HepG2 (cell line): Measurements from ENCODE around the gene SLC38A3. TPM values are rescaled to one million over a fixed set of nuclear protein-coding genes. Genes with fewer than 3 reads are reported as not detected.

Experiments used
- HMG20B ChIP-seq: conservative IDR thresholded peaks from 2 replicates; pipeline ENCODE4 v1.6.1; 2016; ENCODE audit warnings: missing genetic modification reagents, missing compliant biosample characterization
- IKZF1 ChIP-seq: fragments of 450-650 bp; IDR thresholded peaks from 2 replicates; pipeline ENCODE4 v1.7.1; 2016
- KAT2B ChIP-seq: fragments of 150-350 bp; IDR thresholded peaks from 2 replicates; pipeline ENCODE4 v1.6.1; 2014; ENCODE audit warnings: low read depth, low read length, borderline replicate concordance
- KDM5B ChIP-seq: sonication (generic); formaldehyde crosslinking; IDR thresholded peaks from 2 replicates; pipeline ENCODE4 v1.4.0; 2020; ENCODE audit warnings: missing genetic modification reagents, mild to moderate bottlenecking, borderline replicate concordance
- MTA1 ChIP-seq: sonication (generic); formaldehyde crosslinking; IDR thresholded peaks from 2 replicates; pipeline ENCODE4 v1.4.0; 2020; ENCODE audit warnings: missing genetic modification reagents, mild to moderate bottlenecking, borderline replicate concordance
- NFKB2 ChIP-seq: sonication (generic); formaldehyde crosslinking; IDR thresholded peaks from 2 replicates; pipeline ENCODE4 v1.4.0; 2020; ENCODE audit warnings: missing genetic modification reagents, borderline replicate concordance
- NR2F6 ChIP-seq, 2 experiments: IDR thresholded peaks; 2 replicates each; pipeline ENCODE4 v1.6.1; 2016; ENCODE audit warnings: antibody characterized with exemption in 1 of 2, mild to moderate bottlenecking in 1 of 2
- SP4 ChIP-seq: sonication (generic); formaldehyde crosslinking; IDR thresholded peaks from 2 replicates; pipeline ENCODE4 v1.8.1; 2023; ENCODE audit warnings: mild to moderate bottlenecking, missing genetic modification reagents
- SYNCRIP ChIP-seq: fragments of 200-400 bp; formaldehyde crosslinking; IDR thresholded peaks from 2 replicates; pipeline ENCODE4 v1.6.1; 2018; ENCODE audit warnings: mild to moderate bottlenecking, low read depth, low read length; ENCODE audit not compliant: insufficient read depth
- TP53 ChIP-seq: sonication (generic); formaldehyde crosslinking; conservative IDR thresholded peaks from 2 replicates; pipeline ENCODE4 v1.4.0; 2020; ENCODE audit warnings: missing genetic modification reagents
- ZNF550 ChIP-seq: sonication (generic); formaldehyde crosslinking; IDR thresholded peaks from 2 replicates; pipeline ENCODE4 v1.4.0; 2020; ENCODE audit warnings: mild to moderate bottlenecking, missing genetic modification reagents, borderline replicate concordance
- polyA plus RNA-seq, 8 experiments: library from polyadenylated mRNA; depleted of rRNA in 3 of 8; stranded (reverse) in 7 of 8; unstranded in 1 of 8; fragments of >200 nt; fragmentation: Illumina TruSeq in 4 of 8; extraction: Trizol in 4 of 8; gene quantifications; 2 replicates each; pipeline versions ENCODE4 v1.2.1 to v1.2.3, GENCODE V29; 2011 to 2016; ENCODE audit warnings: low read depth in 4 of 8, missing spikeins in 1 of 8, mixed read lengths in 1 of 8; ENCODE audit not compliant: insufficient read depth in 1 of 8
- total RNA-seq, 5 experiments: library from RNA; depleted of rRNA; stranded (reverse); fragments of >200 nt; fragmentation: Illumina TruSeq; extraction: Trizol; gene quantifications; 2 replicates each; pipeline ENCODE4 v1.2.3, GENCODE V29; 2016; ENCODE audit warnings: low read depth in 1 of 5
- TF ChIP-seq, protein P1 (sequence below): sonication (generic); formaldehyde crosslinking; IDR thresholded peaks from 2 replicates; pipeline ENCODE4 v1.4.0; 2020; ENCODE audit warnings: missing genetic modification reagents
- TF ChIP-seq, protein P2 (sequence below): sonication (generic); formaldehyde crosslinking; conservative IDR thresholded peaks from 2 replicates; pipeline ENCODE4 v1.4.0; 2020; ENCODE audit warnings: mild to moderate bottlenecking, missing genetic modification reagents, moderate library complexity
- TF ChIP-seq, protein P3 (sequence below): sonication (generic); formaldehyde crosslinking; IDR thresholded peaks from 2 replicates; pipeline ENCODE4 v1.5.0; 2020; ENCODE audit warnings: missing genetic modification reagents
- TF ChIP-seq, protein P4 (sequence below): sonication (generic); formaldehyde crosslinking; IDR thresholded peaks from 2 replicates; pipeline ENCODE4 v1.5.0; 2020; ENCODE audit warnings: mild to moderate bottlenecking, missing genetic modification reagents
- TF ChIP-seq, protein P5 (sequence below): sonication (generic); formaldehyde crosslinking; IDR thresholded peaks from 2 replicates; pipeline ENCODE4 v1.4.0; 2020; ENCODE audit warnings: mild to moderate bottlenecking, missing genetic modification reagents

Gene SLC38A3
- total and polyA plus RNA-seq, 2 of the 13 experiments (the other 11 are each of a cell fraction or from before 2014, with no cell fraction given): 29.8 to 164 TPM

DNA sequence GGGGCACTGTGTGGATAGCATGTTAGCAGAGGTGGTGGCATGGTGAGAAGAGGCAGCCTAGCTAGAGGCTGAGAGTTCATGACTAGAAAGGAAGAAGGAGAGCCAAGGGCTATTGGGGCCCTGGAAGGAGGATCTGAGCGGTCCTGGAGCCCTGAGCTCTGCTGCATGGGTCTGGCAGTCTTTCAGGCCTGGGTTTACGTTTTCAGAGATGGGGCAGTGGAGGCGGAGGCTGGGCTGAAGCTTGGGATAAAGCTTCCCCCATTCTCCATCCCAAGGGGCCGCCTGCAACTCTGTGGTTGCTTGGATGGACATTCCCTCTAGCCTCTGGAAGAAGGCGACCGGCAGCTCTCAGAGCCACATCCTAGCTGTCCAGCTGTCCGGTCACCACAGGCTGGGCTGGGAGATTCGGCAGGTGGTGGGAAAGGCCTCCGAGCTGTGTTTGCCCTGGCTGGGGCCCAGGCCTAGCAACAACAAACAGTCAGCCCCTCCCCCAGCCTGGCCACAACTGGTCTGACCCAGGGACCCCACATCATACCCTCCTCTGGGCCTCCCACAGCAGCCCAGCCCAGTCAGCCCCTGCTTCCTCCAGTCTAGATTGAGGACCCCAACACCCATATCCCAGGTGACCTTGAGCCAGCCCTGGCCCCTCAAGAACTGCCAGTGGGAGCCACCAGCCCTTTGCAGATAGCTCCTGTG, 1.8 kb upstream of the SLC38A3 start (continued):
- TF ChIP-seq, protein P1, sequence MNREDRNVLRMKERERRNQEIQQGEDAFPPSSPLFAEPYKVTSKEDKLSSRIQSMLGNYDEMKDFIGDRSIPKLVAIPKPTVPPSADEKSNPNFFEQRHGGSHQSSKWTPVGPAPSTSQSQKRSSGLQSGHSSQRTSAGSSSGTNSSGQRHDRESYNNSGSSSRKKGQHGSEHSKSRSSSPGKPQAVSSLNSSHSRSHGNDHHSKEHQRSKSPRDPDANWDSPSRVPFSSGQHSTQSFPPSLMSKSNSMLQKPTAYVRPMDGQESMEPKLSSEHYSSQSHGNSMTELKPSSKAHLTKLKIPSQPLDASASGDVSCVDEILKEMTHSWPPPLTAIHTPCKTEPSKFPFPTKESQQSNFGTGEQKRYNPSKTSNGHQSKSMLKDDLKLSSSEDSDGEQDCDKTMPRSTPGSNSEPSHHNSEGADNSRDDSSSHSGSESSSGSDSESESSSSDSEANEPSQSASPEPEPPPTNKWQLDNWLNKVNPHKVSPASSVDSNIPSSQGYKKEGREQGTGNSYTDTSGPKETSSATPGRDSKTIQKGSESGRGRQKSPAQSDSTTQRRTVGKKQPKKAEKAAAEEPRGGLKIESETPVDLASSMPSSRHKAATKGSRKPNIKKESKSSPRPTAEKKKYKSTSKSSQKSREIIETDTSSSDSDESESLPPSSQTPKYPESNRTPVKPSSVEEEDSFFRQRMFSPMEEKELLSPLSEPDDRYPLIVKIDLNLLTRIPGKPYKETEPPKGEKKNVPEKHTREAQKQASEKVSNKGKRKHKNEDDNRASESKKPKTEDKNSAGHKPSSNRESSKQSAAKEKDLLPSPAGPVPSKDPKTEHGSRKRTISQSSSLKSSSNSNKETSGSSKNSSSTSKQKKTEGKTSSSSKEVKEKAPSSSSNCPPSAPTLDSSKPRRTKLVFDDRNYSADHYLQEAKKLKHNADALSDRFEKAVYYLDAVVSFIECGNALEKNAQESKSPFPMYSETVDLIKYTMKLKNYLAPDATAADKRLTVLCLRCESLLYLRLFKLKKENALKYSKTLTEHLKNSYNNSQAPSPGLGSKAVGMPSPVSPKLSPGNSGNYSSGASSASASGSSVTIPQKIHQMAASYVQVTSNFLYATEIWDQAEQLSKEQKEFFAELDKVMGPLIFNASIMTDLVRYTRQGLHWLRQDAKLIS (CRISPR knock-in tag): no peak
- TF ChIP-seq MTA1 (CRISPR knock-in tag) (peak; percentile 71; the same call in 1 of the 2 replicates), NFKB2 (CRISPR knock-in tag) (no peak; the same call in 1 of the 2 replicates), TP53 (CRISPR knock-in tag) (no peak), KDM5B (CRISPR knock-in tag) (peak; percentile 48; the same call in 1 of the 2 replicates), ZNF550 (CRISPR knock-in tag) (0 out of 2 replicates have a peak, but pooled peaks have one; percentile 25), HMG20B (CRISPR knock-in tag) (0 out of 2 replicates have a peak, but pooled peaks have one; percentile 34), NR2F6 (IDR thresholded peaks at IDR 0.05) (peak; percentile 54; the same call in 1 of the 2 replicates), NR2F6 (CRISPR knock-in tag; IDR thresholded peaks at IDR 0.05) (peak; percentile 76), KAT2B (no peak), SP4 (peak; percentile 54; the same call in 1 of the 2 replicates), IKZF1 (no peak), SYNCRIP (no peak)
- TF ChIP-seq, protein P2, sequence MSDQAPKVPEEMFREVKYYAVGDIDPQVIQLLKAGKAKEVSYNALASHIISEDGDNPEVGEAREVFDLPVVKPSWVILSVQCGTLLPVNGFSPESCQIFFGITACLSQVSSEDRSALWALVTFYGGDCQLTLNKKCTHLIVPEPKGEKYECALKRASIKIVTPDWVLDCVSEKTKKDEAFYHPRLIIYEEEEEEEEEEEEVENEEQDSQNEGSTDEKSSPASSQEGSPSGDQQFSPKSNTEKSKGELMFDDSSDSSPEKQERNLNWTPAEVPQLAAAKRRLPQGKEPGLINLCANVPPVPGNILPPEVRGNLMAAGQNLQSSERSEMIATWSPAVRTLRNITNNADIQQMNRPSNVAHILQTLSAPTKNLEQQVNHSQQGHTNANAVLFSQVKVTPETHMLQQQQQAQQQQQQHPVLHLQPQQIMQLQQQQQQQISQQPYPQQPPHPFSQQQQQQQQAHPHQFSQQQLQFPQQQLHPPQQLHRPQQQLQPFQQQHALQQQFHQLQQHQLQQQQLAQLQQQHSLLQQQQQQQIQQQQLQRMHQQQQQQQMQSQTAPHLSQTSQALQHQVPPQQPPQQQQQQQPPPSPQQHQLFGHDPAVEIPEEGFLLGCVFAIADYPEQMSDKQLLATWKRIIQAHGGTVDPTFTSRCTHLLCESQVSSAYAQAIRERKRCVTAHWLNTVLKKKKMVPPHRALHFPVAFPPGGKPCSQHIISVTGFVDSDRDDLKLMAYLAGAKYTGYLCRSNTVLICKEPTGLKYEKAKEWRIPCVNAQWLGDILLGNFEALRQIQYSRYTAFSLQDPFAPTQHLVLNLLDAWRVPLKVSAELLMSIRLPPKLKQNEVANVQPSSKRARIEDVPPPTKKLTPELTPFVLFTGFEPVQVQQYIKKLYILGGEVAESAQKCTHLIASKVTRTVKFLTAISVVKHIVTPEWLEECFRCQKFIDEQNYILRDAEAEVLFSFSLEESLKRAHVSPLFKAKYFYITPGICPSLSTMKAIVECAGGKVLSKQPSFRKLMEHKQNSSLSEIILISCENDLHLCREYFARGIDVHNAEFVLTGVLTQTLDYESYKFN (CRISPR knock-in tag): peak; percentile 94
- TF ChIP-seq, protein P3, sequence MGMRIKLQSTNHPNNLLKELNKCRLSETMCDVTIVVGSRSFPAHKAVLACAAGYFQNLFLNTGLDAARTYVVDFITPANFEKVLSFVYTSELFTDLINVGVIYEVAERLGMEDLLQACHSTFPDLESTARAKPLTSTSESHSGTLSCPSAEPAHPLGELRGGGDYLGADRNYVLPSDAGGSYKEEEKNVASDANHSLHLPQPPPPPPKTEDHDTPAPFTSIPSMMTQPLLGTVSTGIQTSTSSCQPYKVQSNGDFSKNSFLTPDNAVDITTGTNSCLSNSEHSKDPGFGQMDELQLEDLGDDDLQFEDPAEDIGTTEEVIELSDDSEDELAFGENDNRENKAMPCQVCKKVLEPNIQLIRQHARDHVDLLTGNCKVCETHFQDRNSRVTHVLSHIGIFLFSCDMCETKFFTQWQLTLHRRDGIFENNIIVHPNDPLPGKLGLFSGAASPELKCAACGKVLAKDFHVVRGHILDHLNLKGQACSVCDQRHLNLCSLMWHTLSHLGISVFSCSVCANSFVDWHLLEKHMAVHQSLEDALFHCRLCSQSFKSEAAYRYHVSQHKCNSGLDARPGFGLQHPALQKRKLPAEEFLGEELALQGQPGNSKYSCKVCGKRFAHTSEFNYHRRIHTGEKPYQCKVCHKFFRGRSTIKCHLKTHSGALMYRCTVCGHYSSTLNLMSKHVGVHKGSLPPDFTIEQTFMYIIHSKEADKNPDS (CRISPR knock-in tag): no peak
- TF ChIP-seq, protein P4, sequence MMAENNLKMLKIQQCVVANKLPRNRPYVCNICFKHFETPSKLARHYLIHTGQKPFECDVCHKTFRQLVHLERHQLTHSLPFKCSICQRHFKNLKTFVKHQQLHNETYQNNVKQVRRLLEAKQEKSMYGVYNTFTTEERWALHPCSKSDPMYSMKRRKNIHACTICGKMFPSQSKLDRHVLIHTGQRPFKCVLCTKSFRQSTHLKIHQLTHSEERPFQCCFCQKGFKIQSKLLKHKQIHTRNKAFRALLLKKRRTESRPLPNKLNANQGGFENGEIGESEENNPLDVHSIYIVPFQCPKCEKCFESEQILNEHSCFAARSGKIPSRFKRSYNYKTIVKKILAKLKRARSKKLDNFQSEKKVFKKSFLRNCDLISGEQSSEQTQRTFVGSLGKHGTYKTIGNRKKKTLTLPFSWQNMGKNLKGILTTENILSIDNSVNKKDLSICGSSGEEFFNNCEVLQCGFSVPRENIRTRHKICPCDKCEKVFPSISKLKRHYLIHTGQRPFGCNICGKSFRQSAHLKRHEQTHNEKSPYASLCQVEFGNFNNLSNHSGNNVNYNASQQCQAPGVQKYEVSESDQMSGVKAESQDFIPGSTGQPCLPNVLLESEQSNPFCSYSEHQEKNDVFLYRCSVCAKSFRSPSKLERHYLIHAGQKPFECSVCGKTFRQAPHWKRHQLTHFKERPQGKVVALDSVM (CRISPR knock-in tag): no peak; the same call in 1 of the 2 replicates
- TF ChIP-seq, protein P5, sequence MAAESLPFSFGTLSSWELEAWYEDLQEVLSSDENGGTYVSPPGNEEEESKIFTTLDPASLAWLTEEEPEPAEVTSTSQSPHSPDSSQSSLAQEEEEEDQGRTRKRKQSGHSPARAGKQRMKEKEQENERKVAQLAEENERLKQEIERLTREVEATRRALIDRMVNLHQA (CRISPR knock-in tag): no peak
